GM12801 (cell line): ENCODE measurements around the gene ATP6V0D1.

Experiments
- TF ChIP-seq, protein P1 (sequence below): IDR thresholded peaks from one replicate; pipeline ENCODE4 v1.5.1; 2011; ENCODE audit warnings: control low read depth; ENCODE audit not compliant: insufficient read length; ENCODE audit errors: extremely low read depth

ATP6V0D1 gene

DNA sequence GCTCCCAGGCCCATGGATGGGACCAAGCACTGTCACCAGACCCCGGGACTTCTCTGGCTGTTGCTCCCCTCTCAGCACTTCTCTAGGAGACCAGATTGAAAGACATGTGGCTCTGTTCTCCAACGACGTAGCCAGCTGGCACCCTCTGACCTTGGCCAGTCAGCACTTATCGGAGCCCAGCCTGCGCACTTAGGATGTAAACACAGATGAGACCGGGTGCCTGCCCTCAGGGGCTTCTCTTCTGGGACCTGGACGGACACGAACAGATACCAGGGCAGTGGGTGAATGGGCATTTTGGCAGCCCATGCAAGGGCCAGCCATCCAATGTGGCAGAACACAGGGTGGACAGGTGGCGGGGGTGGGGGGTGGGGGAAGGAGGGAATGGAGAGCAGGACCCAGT, 71.3 kb downstream of the ATP6V0D1 start:
- TF ChIP-seq, protein P1, sequence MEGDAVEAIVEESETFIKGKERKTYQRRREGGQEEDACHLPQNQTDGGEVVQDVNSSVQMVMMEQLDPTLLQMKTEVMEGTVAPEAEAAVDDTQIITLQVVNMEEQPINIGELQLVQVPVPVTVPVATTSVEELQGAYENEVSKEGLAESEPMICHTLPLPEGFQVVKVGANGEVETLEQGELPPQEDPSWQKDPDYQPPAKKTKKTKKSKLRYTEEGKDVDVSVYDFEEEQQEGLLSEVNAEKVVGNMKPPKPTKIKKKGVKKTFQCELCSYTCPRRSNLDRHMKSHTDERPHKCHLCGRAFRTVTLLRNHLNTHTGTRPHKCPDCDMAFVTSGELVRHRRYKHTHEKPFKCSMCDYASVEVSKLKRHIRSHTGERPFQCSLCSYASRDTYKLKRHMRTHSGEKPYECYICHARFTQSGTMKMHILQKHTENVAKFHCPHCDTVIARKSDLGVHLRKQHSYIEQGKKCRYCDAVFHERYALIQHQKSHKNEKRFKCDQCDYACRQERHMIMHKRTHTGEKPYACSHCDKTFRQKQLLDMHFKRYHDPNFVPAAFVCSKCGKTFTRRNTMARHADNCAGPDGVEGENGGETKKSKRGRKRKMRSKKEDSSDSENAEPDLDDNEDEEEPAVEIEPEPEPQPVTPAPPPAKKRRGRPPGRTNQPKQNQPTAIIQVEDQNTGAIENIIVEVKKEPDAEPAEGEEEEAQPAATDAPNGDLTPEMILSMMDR = no peak

DNA sequence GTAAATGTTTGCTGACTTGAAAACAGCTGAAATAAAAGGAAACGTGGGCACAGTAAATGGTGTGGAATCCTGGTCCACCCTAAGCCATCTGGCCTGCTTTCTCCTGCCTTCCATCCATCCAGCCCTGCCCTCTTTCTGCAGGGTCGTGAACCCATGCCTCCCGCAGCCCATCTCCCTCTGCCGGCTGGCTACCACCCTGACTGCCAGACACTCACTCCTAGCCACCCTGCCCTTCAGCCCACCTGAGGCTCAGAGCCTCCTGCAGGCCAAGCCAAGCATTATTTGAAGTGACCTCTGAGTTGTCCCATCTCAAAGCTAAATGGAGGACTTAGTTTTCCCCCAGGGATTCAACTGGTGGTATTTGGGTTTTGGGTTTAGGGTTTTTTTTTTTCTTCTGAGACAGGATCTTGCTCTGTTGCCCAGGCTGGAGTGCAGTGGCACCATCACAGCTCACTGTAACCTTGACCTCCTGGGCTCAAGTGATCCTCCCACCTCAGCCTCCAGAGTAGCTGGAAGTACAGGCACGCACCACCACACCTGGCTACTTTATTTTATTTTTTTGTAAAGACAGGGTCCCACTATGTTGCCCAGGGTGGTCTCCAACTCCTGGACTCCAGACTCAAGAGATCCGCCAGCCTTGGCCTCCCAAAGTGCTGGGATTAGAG, 73.0 kb downstream of the ATP6V0D1 start:
- TF ChIP-seq, protein P1 = no peak

DNA sequence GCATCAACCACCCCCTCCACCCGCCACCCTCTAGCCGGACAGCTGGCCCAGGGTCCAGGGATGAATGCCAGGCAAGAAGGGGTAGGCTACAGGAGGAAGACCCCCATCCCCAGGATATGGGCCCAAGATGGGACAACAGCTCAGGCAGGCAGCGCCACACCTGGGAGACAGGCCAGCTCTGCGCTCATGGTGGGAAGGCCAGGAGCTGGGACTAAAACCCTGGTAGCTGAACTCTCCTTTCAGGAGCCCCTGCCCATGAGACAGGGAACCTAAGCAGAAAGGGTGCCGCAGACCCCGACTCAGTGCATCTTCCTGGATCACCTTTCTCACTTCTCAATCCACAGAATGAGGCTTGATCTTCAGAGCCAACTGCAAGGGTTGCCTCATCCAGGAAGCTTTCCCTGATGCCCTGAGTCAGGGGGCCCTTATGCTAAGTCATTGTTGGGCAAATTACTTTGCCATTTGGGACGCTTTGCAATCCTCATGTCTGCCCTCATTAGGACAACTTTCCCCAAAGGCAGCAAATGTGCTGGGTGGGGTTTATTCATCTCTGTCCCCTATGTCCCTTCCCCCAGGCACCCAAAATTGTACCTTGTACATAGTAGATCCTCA, 73.7 kb downstream of the ATP6V0D1 start:
- TF ChIP-seq, protein P1 = no peak

DNA sequence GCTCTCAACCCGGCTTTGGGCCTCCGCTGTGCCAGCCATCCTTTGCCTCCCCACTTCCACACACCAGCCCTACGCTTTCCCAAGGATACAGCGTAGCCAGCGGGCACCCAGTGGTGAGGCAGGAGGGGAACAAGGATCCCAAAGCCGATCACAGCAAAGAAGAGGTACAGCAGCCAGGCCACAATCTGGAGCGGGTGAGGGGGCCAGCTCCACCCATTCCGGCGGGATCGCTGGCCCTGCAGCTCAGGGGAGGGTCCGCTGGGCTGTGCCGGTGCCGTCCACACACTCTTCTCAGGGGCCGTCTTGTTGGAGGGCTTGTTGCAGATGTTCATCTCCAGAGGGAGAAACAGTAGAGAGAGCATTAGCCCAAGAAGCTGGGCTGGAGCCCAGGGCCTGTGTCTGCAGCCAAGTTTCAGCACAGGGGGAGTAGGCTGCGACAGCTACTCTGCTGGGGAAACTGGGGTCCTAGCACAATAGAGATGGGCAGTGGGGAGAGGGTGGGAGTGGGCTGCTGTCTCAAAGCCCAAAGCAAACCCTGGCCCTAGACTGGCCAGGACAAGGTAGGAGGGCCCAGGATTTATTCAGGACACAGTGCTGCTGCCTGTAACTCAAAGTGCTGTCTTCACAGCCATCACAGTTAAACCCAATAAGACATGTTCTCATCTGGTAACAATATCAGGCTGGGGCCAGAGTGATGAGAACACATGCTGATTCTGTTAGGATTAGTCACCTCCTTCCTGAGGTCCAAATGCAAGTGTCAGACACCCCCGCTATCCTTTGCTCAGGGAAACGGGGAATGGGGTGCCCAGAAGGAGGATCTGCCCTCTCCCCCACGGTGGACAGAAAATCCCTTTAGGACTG, 74.6 kb downstream of the ATP6V0D1 start:
- TF ChIP-seq, protein P1 = no peak

DNA sequence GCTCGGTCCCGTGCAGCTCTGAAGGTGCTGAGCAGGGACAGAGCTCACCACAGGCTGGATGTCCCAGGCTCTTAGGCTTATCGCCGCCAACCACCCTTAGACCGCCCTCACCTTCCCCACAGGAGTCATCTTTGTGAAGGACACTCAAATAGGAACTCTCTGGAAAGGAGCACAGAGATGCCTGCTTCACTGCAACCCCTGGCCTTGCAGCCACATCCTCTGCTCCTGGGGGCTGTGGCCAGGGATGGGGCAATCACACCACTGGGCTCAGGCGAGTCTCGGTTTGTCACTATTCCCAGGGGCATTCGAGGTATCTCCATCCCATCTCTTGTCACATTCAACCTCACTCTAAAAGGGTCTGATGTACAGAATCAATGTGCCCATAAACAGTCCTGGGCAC, 75.6 kb downstream of the ATP6V0D1 start:
- TF ChIP-seq, protein P1 = no peak

DNA sequence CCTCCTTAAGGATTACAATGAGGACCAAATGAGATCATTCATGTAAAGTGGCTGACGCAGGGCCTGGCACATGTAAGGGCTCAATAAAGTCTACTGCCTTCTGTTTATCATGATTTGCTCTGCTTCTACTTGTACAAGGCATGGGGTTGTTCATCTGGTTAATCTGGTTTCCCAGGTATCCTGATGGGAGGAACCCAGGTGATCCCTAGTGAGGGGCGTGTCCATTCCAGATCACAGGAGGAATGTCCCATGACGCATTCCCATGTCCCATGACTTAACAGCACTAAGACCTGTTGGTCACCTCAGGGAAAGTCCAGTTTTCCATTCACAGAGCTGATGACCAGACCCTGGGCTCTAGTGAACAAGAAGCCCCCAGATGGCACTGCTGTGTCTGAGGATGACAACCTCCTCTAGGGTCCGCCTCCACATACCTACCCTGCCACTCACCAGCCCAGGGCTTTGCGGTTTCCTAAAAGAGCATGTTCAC, 76.2 kb downstream of the ATP6V0D1 start:
- TF ChIP-seq, protein P1 = no peak

DNA sequence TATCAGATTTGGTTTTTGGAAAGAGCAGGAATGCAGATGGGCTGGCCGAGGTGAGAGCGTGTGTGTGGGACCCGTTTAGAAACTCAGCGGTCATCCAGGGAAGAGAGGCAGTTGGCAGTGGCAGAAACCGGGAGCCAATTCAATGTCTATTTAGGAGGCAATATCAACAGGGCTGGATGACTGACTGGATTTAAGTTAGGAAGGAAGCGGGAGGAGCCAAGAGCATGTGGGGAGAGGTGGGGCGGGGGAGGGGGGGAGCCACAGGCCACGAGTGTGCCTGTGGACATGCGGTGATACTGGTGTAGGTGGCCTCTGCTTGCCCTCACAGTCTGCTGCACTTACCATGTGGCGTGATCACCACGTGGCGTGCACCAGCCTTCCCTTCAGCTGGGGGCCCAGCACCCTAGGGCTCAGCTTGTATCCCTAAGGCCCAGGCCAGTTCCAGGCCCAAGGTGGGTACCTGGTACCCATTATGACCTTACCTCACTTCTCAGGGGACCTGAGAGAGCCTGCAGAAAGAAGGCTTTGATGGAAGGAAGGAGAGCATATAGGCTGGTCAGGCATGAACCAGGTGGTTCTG, 76.9 kb downstream of the ATP6V0D1 start:
- TF ChIP-seq, protein P1 = no peak
